B cell (primary cell): Measurements from ENCODE around the gene HDAC5.

ENCODE experiments used
- EZH2 ChIP-seq: IDR thresholded peaks from 2 replicates; pipeline ENCODE4 v1.6.1; 2012; ENCODE audit warnings: borderline replicate concordance, low read depth, mild to moderate bottlenecking, moderate library complexity, low read length; ENCODE audit not compliant: insufficient read depth, poor library complexity, severe bottlenecking
- TF ChIP-seq, protein P1 (sequence below): fragments of 200-600 bp; IDR thresholded peaks from one replicate; pipeline ENCODE4 v1.8.0; 2022; ENCODE audit warnings: antibody characterized with exemption, mild to moderate bottlenecking

DNA sequence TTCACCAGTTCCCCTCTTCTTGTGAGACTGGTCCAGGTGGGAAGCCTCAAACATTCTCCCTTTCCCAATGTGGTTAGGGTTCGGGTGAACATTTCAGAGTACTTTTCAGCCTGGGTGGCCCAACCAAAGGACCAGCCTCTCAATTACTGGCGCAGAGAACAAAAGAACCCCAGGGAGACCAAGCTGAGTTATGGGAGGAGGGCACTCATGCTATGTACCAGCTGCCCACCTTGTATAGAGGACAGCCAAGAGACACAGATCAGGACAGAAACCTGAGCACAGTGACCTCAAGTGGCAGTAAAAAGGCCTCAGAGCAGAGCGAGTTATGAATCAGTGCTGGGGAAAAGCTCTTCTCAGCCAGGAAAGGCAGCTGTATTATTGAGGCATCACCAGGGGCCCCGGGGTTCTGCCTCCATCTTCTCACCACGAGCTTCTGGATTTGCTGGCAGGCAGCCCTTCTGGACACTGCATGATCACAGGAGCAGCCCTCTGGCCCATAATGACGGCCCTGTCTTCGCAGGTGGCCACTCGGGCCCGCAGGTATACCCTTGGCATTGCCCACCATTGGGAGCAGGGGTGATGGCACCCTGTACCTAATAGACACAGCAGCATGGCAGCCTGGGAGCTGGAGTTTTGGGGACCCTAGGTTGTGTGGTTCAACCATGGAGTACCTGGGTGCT lies 49.1 kb downstream of the HDAC5 start:
- TF ChIP-seq EZH2, result no peak
- TF ChIP-seq, protein P1, sequence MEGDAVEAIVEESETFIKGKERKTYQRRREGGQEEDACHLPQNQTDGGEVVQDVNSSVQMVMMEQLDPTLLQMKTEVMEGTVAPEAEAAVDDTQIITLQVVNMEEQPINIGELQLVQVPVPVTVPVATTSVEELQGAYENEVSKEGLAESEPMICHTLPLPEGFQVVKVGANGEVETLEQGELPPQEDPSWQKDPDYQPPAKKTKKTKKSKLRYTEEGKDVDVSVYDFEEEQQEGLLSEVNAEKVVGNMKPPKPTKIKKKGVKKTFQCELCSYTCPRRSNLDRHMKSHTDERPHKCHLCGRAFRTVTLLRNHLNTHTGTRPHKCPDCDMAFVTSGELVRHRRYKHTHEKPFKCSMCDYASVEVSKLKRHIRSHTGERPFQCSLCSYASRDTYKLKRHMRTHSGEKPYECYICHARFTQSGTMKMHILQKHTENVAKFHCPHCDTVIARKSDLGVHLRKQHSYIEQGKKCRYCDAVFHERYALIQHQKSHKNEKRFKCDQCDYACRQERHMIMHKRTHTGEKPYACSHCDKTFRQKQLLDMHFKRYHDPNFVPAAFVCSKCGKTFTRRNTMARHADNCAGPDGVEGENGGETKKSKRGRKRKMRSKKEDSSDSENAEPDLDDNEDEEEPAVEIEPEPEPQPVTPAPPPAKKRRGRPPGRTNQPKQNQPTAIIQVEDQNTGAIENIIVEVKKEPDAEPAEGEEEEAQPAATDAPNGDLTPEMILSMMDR, result no peak
